Endometrium (tissue), 2 donors: Measurements from ENCODE around the gene NAA80.
"Not testable (repeated sequence)": the region's sequence is repeated elsewhere in the genome, so short reads cannot be mapped to it uniquely, and the experiment has no call there.

Experiments used
- FAIRE-seq: peaks from 2 replicates; lab custom pipeline; 2012; peaks lifted over from hg19 to GRCh38; lab: Jason Lieb, UNC
- donor health status: control.
- donor health status: control.

The NAA80 gene

DNA sequence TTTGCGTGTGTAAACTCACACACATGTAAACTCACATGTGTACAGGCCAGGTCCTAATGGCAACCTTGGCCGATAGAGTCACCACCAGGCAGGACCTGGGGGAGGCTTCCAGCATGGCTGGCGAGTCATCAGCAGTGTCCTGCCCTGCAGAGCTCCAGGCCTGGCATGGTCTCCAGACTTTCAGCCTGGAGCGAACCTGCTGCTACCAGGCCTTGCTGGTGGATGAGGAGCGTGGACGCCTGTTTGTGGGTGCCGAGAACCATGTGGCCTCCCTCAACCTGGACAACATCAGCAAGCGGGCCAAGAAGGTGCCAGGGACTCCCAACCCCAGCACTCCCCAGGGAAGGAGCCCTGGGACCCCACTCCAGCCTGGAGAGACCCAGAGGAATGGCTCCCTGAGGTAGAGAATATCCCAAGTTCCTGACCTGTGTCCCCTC lies 29.2 kb downstream of the NAA80 start:
- FAIRE-seq: no peak

- FAIRE-seq: no peak
These were observed 29.7 kb downstream of the NAA80 start for GRCh38 chr3:50269460-50269859.

GRCh38 chr3:50268703-50269451 lies 30.3 kb downstream of the NAA80 start, which contains the start of gene SEMA3B:
SEMA3B (plus strand) TSS chr3:50269147; CDS start chr3:50269241, 94 bp downstream.
- no peak for FAIRE-seq

DNA sequence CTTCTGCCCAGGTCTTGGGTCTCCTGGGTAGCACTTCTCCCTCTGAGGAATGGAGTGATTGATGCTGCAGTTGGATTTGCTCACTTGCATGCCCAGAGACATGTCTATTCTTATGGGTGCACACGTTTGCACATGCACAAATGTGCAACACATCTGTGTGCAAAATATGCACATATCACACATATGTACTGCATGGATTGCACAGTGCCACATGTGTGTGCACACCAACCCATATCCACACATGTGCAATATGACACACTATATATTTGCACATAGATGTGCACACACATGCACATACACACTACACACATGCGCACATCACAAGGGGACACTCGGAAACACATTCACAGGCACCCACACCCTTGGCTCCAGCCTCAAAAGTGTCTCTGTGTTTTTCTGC lies 30.9 kb downstream of the NAA80 start:
- FAIRE-seq: no peak

- no peak for FAIRE-seq
These were observed 31.8 kb downstream of the NAA80 start for GRCh38 chr3:50267280-50267913.

GRCh38 chr3:50266836-50267235 lies 32.4 kb downstream of the NAA80 start:
- FAIRE-seq: no peak

- no peak for FAIRE-seq
These were observed 33.2 kb downstream of the NAA80 start for GRCh38 chr3:50266017-50266416.

GRCh38 chr3:50265571-50265970 lies 33.6 kb downstream of the NAA80 start:
- FAIRE-seq: no peak

GRCh38 chr3:50264964-50265485 lies 34.2 kb downstream of the NAA80 start:
- no peak for FAIRE-seq

GRCh38 chr3:50264383-50264963 lies 34.7 kb downstream of the NAA80 start:
- no peak for FAIRE-seq

DNA sequence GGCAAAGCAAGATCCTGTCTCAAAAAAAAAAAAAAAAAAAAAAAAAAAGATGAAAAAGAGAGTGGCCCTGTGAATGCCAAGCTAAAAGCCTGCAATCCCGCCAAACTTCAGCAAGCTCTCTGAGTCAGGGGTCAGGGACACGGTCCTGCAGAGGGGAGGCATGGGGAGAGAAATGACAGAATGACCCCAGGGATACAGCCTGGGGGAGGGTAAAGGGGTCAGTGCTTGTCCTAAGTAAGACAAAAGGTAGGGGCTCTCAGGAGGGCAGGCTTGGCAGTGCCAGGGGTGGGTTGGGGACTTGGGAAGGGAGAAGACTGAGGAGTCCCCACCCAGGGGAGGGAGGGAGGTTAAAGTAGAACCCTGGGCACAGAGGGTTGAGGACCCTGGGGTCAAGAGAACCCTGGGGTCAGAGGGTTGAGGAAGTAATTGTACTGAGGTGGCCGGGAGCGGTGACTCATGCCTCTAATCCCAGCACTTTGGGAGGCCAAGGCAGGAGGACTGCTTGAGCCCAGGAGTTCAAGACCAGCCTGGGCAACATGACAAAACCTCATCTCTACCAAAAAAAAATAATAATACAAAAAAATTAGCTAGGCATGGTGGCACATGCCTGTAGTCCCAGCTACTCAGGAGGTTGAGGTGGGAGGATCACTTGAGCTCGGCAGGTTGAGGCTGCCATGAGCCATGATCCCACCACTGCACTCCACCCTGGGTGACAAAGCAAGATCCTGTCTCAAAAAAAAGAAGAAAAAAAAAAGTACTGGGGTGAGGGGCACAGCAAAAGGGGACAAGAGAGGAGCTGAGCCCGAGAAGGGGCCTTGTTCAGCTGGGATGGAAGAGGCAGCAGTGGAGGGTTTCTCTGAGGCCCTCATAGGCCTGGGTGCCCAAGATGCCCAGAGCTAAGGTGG lies 35.5 kb downstream of the NAA80 start:
- no peak for FAIRE-seq

- FAIRE-seq: no peak
These were observed 36.4 kb downstream of the NAA80 start for GRCh38 chr3:50262778-50263177.

GRCh38 chr3:50262200-50262599 lies 37.0 kb downstream of the NAA80 start:
- FAIRE-seq: not testable (repeated sequence)

GRCh38 chr3:50261505-50261904 lies 37.7 kb downstream of the NAA80 start:
- no peak for FAIRE-seq

DNA sequence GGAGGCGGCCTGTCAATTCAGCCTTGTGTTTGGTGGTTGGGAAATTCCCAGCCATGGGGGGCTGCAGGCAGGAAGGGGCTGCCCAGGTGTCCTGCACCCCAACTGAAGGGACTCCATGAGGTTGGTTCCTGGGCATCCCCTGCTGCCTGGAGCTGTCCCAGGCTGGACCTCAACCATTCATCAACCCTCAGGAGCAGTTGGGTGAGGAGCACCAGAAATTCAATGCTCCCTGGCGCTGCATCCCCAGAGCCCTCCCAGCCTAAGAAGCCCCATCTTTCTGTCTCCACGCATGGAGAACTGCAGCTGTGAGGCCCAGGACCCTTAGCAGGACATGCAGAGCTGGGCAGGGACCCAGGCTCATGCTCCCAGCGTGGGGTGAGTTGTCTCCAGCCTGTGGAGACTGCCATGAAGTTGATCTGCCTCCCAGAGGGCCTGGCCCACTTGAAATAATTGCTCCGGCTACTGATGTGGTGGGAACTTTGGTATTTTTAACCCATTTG lies 38.2 kb downstream of the NAA80 start:
- FAIRE-seq: no peak

GRCh38 chr3:50260027-50260941 lies 38.9 kb downstream of the NAA80 start:
- no peak for FAIRE-seq

DNA sequence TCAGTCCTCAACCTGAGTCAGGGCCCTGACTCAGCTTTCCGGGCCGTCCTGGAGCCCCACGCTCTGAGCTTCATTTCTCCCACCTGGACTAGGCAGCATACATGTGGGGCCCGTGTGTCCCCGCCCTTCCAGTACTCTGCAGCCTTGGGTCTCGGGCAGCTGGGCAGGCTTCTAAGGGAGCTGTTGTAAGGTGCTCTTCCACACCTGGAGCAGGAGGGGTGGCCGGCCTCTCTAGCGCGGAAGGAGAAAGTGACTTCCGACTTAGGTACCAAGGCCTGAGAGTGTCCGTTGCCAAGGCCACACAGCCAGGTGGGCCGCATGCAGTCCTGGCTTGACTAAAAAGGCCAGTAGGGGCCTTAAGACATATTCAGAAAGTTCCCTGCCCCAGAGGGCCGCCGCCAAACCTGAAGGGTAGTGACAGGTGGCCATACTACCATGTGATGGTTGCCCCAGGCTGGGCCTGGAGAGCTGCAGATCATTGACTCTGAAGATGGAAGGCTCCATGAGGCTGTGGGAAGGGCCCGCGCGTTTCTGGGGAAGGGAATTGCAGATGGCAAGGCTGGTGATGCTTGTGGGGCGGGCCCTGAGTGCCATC lies 39.7 kb downstream of the NAA80 start:
- FAIRE-seq: no peak

GRCh38 chr3:50258979-50259378 lies 40.2 kb downstream of the NAA80 start:
- no peak for FAIRE-seq

DNA sequence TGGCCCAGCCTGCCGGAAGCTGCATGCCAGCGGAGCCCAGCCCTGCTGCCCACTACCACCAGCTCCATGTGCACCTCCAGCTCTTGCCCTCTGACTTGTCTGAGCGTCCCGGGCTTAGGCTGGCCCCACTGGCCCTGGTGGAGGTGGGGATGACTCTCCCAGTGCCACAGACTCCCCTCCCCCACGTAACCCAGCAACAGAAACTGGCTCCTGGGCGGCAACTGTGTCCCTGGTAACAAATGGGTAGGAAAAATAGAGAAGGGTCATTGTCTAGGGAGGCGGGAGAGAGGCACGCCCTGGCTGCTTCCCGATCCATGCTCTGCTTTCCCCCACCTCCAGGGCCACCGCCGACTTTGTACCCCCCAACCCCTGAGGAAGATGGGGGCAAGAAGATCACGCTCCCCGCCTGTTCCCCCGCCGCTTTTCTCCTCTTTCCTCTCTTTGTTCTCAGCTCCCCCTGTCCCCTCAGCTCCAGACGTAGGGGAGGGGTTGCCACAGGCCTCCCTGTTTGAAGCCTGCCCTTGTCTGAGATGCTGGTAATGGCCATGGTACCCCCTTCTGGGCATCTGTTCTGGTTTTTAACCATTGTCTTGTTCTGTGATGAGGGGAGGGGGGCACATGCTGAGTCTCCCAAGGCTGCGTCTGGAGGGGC lies 41.0 kb downstream of the NAA80 start:
- FAIRE-seq: no peak
